ENCODE measurements around the gene BCR. TPM values are rescaled to one million over a fixed set of nuclear protein-coding genes. Genes with fewer than 3 reads are reported as not detected.
A peak's percentile ranks its signal among the peaks of the same experiment; 100 is the strongest.

The BCR gene
- total and polyA plus RNA-seq, 7 donors = 2.7 to 7.7 (median 6.5) TPM

- H3K4me1 ChIP-seq = no peaks in the 10 kb centered on the region
- DNase-seq (peak in 1 of 2 donors; percentile 17), ATAC-seq (no peak)
- H3K9me3 ChIP-seq = no peaks in the 10 kb centered on the region
- H3K27ac ChIP-seq = no peak overlapping the region
- H3K27me3 ChIP-seq (ENCODE audit: insufficient read depth in 3 of 3, low read length in 2 of 3) = peaks cover 0 to 25% (median 8%) of the 10 kb centered on the region in 3 donors
- 73 to 82% (median 75%) methylated on average over 8 of the region's 8 CpGs for whole genome bisulfite sequencing, 3 donors
- H3K4me3 ChIP-seq = no peak overlapping the region
- no peak for TF ChIP-seq CTCF (IDR thresholded peaks at IDR 0.05)
- intact Hi-C loops (cut with DNase I) = no loop called here
- no peaks in the 10 kb centered on the region for H3K36me3 ChIP-seq (ENCODE audit: insufficient read depth in 1 of 2, low read depth in 1 of 2)
These were observed 62.8 kb downstream of the BCR start for GRCh38 chr22:23243006-23243573.

GRCh38 chr22:23243859-23244689 lies 63.8 kb downstream of the BCR start:
- peaks cover 0 to 25% (median 8%) of the 10 kb centered on the region in 3 donors for H3K27me3 ChIP-seq (ENCODE audit: insufficient read depth in 3 of 3, low read length in 2 of 3)
- WGBS, 3 donors = 91 to 96% (median 93%) methylated on average over 17 of the region's 17 CpGs
- no peak overlapping the region for H3K27ac ChIP-seq

GRCh38 chr22:23244690-23245044 lies 64.4 kb downstream of the BCR start:
- no peak overlapping the region for H3K27ac ChIP-seq
- WGBS, 3 donors = 78 to 85% (median 83%) methylated on average over 5 of the region's 5 CpGs
- ATAC-seq (no peak), DNase-seq (peak in 1 of 2 donors; percentile 6)
- no peak for TF ChIP-seq CTCF (IDR thresholded peaks at IDR 0.05)
- no peak overlapping the region for H3K4me3 ChIP-seq
- intact Hi-C loops (cut with DNase I) = no loop called here
- H3K4me1 ChIP-seq = no peaks in the 10 kb centered on the region
- H3K36me3 ChIP-seq (ENCODE audit: insufficient read depth in 1 of 2, low read depth in 1 of 2) = no peaks in the 10 kb centered on the region
- peaks cover 0 to 25% (median 8%) of the 10 kb centered on the region in 3 donors for H3K27me3 ChIP-seq (ENCODE audit: insufficient read depth in 3 of 3, low read length in 2 of 3)
- H3K9me3 ChIP-seq = no peaks in the 10 kb centered on the region

More at GRCh38 chr22:23243859-23244689, 63.8 kb downstream of the BCR start:
- ATAC-seq = no peak
- TF ChIP-seq CTCF (IDR thresholded peaks at IDR 0.05) = no peak
- DNase-seq = peak in 1 of 2 donors; percentile 25
- H3K4me1 ChIP-seq = no peaks in the 10 kb centered on the region
- no peaks in the 10 kb centered on the region for H3K36me3 ChIP-seq (ENCODE audit: insufficient read depth in 1 of 2, low read depth in 1 of 2)
- H3K4me3 ChIP-seq = no peak overlapping the region
- no peaks in the 10 kb centered on the region for H3K9me3 ChIP-seq
- intact Hi-C loops (cut with DNase I) = no loop called here

GRCh38 chr22:23245045-23245798 lies 64.9 kb downstream of the BCR start:
- no peaks in the 10 kb centered on the region for H3K4me1 ChIP-seq
- no peaks in the 10 kb centered on the region for H3K36me3 ChIP-seq (ENCODE audit: insufficient read depth in 1 of 2, low read depth in 1 of 2)
- TF ChIP-seq CTCF (IDR thresholded peaks at IDR 0.05) = no peak
- WGBS, 3 donors = 35 to 37% (median 36%) methylated on average over 17 of the region's 17 CpGs
- peak in 1 of 2 donors; percentile 41 for DNase-seq
- ATAC-seq = no peak
- no peak overlapping the region for H3K4me3 ChIP-seq
- intact Hi-C loops (cut with DNase I) = no loop called here
- no peaks in the 10 kb centered on the region for H3K9me3 ChIP-seq
- no peak overlapping the region for H3K27ac ChIP-seq
- peaks cover 0 to 25% (median 8%) of the 10 kb centered on the region in 3 donors for H3K27me3 ChIP-seq (ENCODE audit: insufficient read depth in 3 of 3, low read length in 2 of 3)
